ENCODE measurements around the gene CNN2.

DNA sequence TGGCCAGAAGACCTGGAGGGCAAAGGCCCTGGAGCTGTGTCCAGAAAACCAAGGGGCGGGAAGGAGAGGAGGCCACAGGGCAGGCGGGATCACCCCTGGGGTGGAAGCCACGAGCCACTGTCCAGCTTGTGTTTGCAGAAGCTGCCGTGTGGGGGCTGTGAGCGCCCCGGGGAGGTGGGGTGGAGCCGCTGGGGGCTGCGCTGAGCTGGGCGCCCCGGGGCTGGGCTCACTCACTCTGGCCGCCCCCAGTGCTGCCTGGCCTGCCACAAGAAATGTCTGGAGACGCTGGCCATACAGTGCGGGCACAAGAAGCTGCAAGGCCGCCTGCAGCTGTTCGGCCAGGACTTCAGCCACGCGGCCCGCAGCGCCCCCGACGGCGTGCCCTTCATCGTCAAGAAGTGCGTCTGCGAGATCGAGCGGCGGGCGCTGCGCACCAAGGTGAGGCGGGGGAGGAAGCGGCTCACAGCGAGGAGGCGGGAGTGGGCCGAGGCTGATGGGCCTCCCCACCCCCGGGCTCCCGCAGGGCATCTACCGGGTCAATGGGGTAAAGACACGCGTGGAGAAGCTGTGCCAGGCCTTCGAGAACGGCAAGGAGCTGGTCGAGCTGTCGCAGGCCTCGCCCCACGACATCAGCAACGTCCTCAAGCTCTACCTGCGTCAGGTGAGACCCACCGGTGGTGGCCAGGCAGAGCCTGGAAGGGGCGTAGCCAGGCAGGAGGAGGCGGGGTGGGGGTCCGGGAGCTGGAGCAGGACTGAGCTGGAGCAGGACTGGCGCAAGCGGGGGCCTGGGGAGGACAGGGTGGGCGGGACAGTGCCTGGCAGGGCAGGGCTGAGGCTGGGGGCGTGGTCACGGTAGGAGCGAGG, 55.1 kb downstream of the CNN2 start:
- TF ChIP-seq CTCF (conservative IDR thresholded peaks at IDR 0.05), result no peak
- no peak for TF ChIP-seq ZFX (IDR thresholded peaks at IDR 0.05)
